Uterus (tissue), 4 donors: ENCODE results near the gene CALU. TPM values are rescaled to one million over a fixed set of nuclear protein-coding genes. Genes with fewer than 3 reads are reported as not detected.

Source experiments
- DNase-seq, 2 donors: peaks; one replicate each; pipeline ENCODE4 v3.0.0-alpha.2; 2019 to 2020
- H3K27ac ChIP-seq, 2 donors: fragments of 200-600 bp; sonication (generic); 1 replicate in 1 of 2; 2 replicates in 1 of 2; pipeline ENCODE4 v1.5.1; 2016 to 2018
- H3K27me3 ChIP-seq, 2 donors: fragments of 200-600 bp; sonication (generic); one replicate each; pipeline ENCODE4 v1.5.1; 2018 to 2019; ENCODE audit warnings: control low read depth in 1 of 2
- H3K36me3 ChIP-seq, 2 donors: fragments of 200-600 bp; sonication (generic); one replicate each; pipeline ENCODE4 v1.5.1; 2019; ENCODE audit warnings: control low read depth in 1 of 2
- H3K4me1 ChIP-seq, 2 donors: fragments of 200-600 bp; sonication (generic); one replicate each; pipeline ENCODE4 v1.5.1; 2018 to 2019; ENCODE audit warnings: control low read depth in 1 of 2
- H3K4me3 ChIP-seq, 2 donors: fragments of 200-600 bp; sonication (generic); 1 replicate in 1 of 2; 2 replicates in 1 of 2; pipeline ENCODE4 v1.5.1; 2018 to 2019; ENCODE audit warnings: mild to moderate bottlenecking in 1 of 2
- H3K9me3 ChIP-seq, 2 donors: fragments of 200-600 bp; sonication (generic); one replicate each; pipeline ENCODE4 v1.5.1; 2019; ENCODE audit warnings: control low read depth in 1 of 2
- POLR2A ChIP-seq, 2 donors: fragments of 450-650 bp; IDR thresholded peaks; one replicate each; pipeline ENCODE4 v1.6.1; 2016; ENCODE audit warnings: antibody characterized with exemption in 2 of 2, mild to moderate bottlenecking in 1 of 2, moderate library complexity in 1 of 2
- intact Hi-C: fragments of 100-400 bp; cut with DNase I; formaldehyde crosslinking; loops from one replicate; pipeline ENCODE4 v1.15.1; 2023; ENCODE audit warnings: low total_unique reads
- total RNA-seq, 4 donors: library from RNA; depleted of rRNA in 3 of 4; stranded (reverse); fragments of >200 nt in 3 of 4; gene quantifications; one replicate each; pipeline versions ENCODE4 v1.1.0 to v1.2.4, GENCODE V29; 2014 to 2023
- TF ChIP-seq, protein P1 (sequence below), 4 experiments: fragments of 200-600 bp in 2 of 4; fragments of 450-650 bp in 2 of 4; sonication (generic) in 2 of 4; IDR thresholded peaks; one replicate each; pipeline ENCODE4 v1.5.1; 2016 to 2019; ENCODE audit warnings: antibody characterized with exemption in 4 of 4, mild to moderate bottlenecking in 2 of 4, moderate library complexity in 1 of 4
- donor health status: DM: yes; HTN: yes; CAD: no.

CALU gene
- total RNA-seq, 4 donors from 2014 or later, result 83.0 to 334 (median 108) TPM

DNA sequence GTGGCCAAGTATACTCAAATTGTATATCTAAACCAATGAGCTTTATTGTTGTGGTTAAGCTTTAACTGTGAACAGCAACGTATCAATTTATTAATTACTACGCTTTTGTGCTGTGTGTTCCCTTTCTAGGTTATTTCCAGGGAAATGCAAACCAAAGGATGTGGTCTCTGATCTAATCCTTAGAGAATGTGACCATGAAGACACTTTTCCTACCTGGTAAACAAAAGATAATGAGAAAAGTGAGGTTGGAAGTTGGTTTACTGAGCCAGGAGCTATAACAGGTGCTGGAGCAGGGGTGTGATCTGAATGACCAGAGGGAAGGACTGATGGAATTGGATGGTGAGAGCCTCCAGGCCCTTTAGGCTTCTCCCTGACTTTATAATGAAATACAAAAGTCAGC, 25.4 kb upstream of the CALU start:
- DNase-seq, result no peak
- no peaks in the 10 kb centered on the region for H3K27me3 ChIP-seq
- H3K4me3 ChIP-seq, result no peak overlapping the region
- intact Hi-C loops, result no loop called here
- H3K4me1 ChIP-seq, result no peaks in the 10 kb centered on the region
- no peak overlapping the region for H3K27ac ChIP-seq
- TF ChIP-seq, protein P1, sequence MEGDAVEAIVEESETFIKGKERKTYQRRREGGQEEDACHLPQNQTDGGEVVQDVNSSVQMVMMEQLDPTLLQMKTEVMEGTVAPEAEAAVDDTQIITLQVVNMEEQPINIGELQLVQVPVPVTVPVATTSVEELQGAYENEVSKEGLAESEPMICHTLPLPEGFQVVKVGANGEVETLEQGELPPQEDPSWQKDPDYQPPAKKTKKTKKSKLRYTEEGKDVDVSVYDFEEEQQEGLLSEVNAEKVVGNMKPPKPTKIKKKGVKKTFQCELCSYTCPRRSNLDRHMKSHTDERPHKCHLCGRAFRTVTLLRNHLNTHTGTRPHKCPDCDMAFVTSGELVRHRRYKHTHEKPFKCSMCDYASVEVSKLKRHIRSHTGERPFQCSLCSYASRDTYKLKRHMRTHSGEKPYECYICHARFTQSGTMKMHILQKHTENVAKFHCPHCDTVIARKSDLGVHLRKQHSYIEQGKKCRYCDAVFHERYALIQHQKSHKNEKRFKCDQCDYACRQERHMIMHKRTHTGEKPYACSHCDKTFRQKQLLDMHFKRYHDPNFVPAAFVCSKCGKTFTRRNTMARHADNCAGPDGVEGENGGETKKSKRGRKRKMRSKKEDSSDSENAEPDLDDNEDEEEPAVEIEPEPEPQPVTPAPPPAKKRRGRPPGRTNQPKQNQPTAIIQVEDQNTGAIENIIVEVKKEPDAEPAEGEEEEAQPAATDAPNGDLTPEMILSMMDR (IDR thresholded peaks at IDR 0.05), result no peak
- no peak for TF ChIP-seq POLR2A (IDR thresholded peaks at IDR 0.05)
- no peaks in the 10 kb centered on the region for H3K9me3 ChIP-seq
- H3K36me3 ChIP-seq, result no peaks in the 10 kb centered on the region

DNA sequence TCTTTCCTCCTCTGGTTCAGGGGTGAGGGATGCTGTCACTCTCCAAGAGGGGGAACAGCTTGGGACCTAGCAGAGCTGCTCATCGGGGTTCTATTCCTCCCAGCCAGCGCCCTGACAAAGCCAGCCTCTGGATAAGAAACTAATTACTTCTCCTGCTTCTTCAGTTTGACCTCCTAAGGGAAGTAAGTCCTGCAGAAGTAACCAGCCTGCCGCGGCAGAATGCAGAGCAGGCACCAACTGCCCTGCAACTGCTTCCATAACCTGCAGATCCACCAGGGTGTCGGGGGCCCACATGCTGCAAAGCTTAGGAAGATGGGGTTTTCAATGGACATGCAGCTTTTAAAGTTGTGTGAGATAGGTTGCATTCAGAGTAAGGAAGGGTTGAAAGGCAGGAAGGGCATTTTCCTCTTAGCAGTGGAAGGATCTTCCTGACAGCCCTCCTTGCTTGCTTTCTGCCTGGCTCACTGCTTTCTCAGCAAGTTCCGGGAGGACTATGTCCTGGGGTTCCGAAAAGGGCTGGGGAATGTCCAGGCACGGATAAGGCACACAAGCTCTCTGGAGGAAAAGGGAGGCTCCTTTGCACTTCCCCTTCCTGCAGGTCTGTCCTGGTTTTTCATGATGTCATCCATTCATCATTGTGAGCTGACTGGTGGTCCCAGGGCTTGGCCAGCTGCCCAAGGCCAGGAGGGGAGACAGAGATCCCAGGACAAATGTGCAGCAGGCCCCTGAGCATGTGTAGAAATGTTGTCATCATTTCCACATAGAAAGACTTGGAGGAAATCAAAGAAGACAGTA, 24.3 kb upstream of the CALU start:
- Histone ChIP-seq H3K4me1 (no peaks in the 10 kb centered on the region), H3K27me3 (no peaks in the 10 kb centered on the region), H3K9me3 (no peaks in the 10 kb centered on the region), H3K36me3 (no peaks in the 10 kb centered on the region), H3K27ac (no peak overlapping the region), H3K4me3 (no peak overlapping the region)
- TF ChIP-seq POLR2A (IDR thresholded peaks at IDR 0.05), result no peak
- TF ChIP-seq, protein P1 (IDR thresholded peaks at IDR 0.05), result no peak
- intact Hi-C loops, result no loop called here
- DNase-seq, result no peak

DNA sequence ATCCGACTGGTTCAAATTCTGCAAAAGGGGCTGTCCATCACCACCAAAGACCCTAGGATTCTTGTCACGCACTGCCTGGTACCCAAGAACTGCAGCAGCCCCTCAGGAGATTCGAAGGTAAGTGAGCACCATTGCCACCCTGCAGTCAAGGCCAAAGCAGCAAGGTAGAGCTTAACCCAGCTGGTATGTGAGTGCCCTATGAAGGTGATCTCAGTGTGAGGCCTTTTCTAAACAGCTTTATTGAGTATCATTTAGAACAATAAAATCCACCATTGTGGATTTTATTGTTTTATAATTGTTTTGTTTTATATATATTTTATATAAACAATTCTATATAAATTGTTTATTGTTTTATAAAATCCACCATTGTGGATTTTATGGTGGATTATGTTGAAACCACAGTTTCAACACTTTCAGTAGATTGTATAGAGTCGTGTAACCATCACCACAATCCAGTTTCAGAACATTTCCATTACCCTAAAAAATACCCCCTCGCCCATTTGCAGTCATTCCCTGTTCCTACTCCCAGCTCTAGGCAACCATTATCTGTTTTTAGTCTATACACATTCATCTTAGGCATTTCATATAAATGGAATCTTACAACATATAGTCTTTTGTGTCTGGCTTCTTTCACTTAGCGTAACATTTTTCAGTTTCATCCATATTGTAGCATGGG, 20.1 kb upstream of the CALU start:
- Histone ChIP-seq H3K4me3 (no peak overlapping the region), H3K9me3 (no peaks in the 10 kb centered on the region), H3K4me1 (no peaks in the 10 kb centered on the region), H3K27me3 (no peaks in the 10 kb centered on the region), H3K36me3 (no peaks in the 10 kb centered on the region), H3K27ac (no peak overlapping the region)
- TF ChIP-seq, protein P1 (IDR thresholded peaks at IDR 0.05), result no peak
- no peak for TF ChIP-seq POLR2A (IDR thresholded peaks at IDR 0.05)
- intact Hi-C loops, result no loop called here
- no peak for DNase-seq

DNA sequence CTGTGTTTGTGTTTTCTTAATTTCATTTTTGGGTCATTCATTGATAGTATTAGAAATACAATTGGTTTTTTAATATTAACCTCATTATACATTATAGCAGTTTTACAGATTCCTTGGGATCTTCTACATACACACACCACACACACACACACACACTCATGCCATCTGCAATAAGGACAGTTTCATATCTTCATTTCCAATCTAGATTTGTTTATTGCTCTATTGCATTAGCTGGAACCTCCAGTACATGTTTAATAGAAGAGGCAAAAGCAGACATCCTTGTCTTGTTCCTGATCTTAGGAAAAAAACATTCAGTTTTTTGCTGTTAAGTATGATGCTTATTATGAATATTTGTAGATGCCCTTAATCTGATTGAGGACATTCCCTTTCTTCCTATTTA, 17.8 kb upstream of the CALU start:
- no peaks in the 10 kb centered on the region for H3K9me3 ChIP-seq
- intact Hi-C loops, result no loop called here
- DNase-seq, result no peak
- TF ChIP-seq, protein P1 (IDR thresholded peaks at IDR 0.05), result no peak
- no peak for TF ChIP-seq POLR2A (IDR thresholded peaks at IDR 0.05)
- no peaks in the 10 kb centered on the region for H3K36me3 ChIP-seq
- H3K27me3 ChIP-seq, result no peaks in the 10 kb centered on the region
- H3K4me1 ChIP-seq, result no peaks in the 10 kb centered on the region
- no peak overlapping the region for H3K27ac ChIP-seq
- H3K4me3 ChIP-seq, result no peak overlapping the region

DNA sequence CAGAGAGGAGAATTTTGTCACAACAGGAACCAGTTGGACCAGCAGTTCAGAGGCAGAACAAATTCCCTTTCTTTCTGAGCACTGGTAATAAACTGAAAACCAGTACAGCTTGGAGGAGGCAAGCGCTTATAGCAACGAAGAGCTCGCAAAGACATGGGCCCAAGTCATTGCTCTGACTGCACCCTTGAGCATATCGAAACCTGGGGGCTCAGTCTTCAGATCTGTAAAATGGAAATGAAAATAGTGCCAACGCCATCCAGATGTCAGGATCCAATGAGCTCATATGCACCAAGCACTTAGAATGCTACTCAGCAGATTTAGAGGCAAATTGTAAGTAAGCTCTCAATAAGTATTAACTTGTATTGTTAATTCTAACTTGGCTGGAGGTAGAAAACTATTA, 14.4 kb upstream of the CALU start:
- TF ChIP-seq, protein P1 (IDR thresholded peaks at IDR 0.05), result no peak
- no peak for TF ChIP-seq POLR2A (IDR thresholded peaks at IDR 0.05)
- intact Hi-C loops, result no loop called here
- H3K36me3 ChIP-seq, result no peaks in the 10 kb centered on the region
- no peaks in the 10 kb centered on the region for H3K27me3 ChIP-seq
- no peaks in the 10 kb centered on the region for H3K9me3 ChIP-seq
- no peak overlapping the region for H3K27ac ChIP-seq
- H3K4me3 ChIP-seq, result no peak overlapping the region
- no peak for DNase-seq
- H3K4me1 ChIP-seq, result no peaks in the 10 kb centered on the region
